HepG2 (cell line): ENCODE results near the gene ARHGEF16. TPM values are rescaled to one million over a fixed set of nuclear protein-coding genes. Genes with fewer than 3 reads are reported as not detected.

ENCODE experiments used
- HES4 ChIP-seq: sonication (generic); formaldehyde crosslinking; IDR thresholded peaks from 2 replicates; pipeline ENCODE4 v1.9.0; 2021; ENCODE audit warnings: mild to moderate bottlenecking, missing genetic modification reagents, borderline replicate concordance
- IRF2 ChIP-seq: IDR thresholded peaks from 2 replicates; pipeline ENCODE4 v1.6.1; 2018; ENCODE audit warnings: missing genetic modification reagents, missing compliant biosample characterization
- PTBP1 ChIP-seq: fragments of 200-400 bp; formaldehyde crosslinking; IDR thresholded peaks from 2 replicates; pipeline ENCODE4 v1.6.1; 2018; ENCODE audit warnings: low read length, low read depth; ENCODE audit not compliant: poor library complexity, severe bottlenecking
- RBFOX2 ChIP-seq: fragments of 200-400 bp; formaldehyde crosslinking; IDR thresholded peaks from 2 replicates; pipeline ENCODE4 v1.6.1; 2017; ENCODE audit warnings: low read depth, mild to moderate bottlenecking, low read length
- ZNF101 ChIP-seq: sonication (generic); formaldehyde crosslinking; IDR thresholded peaks from 2 replicates; pipeline ENCODE4 v1.4.0; 2020; ENCODE audit warnings: mild to moderate bottlenecking, low read depth, missing genetic modification reagents, borderline replicate concordance
- polyA plus RNA-seq, 8 experiments: library from polyadenylated mRNA; depleted of rRNA in 3 of 8; stranded (reverse) in 7 of 8; unstranded in 1 of 8; fragments of >200 nt; fragmentation: Illumina TruSeq in 4 of 8; extraction: Trizol in 4 of 8; gene quantifications; 2 replicates each; pipeline versions ENCODE4 v1.2.1 to v1.2.3, GENCODE V29; 2011 to 2016; ENCODE audit warnings: low read depth in 4 of 8, missing spikeins in 1 of 8, mixed read lengths in 1 of 8; ENCODE audit not compliant: insufficient read depth in 1 of 8
- total RNA-seq, 5 experiments: library from RNA; depleted of rRNA; stranded (reverse); fragments of >200 nt; fragmentation: Illumina TruSeq; extraction: Trizol; gene quantifications; 2 replicates each; pipeline ENCODE4 v1.2.3, GENCODE V29; 2016; ENCODE audit warnings: low read depth in 1 of 5
- TF ChIP-seq, protein P1 (sequence below): sonication (generic); formaldehyde crosslinking; IDR thresholded peaks from 2 replicates; pipeline ENCODE4 v1.4.0; 2020; ENCODE audit warnings: low read depth, mild to moderate bottlenecking, missing genetic modification reagents
- TF ChIP-seq, protein P2 (sequence below): sonication (generic); formaldehyde crosslinking; IDR thresholded peaks from 2 replicates; pipeline ENCODE4 v1.4.0; 2020; ENCODE audit warnings: missing genetic modification reagents, borderline replicate concordance
- TF ChIP-seq, protein P3 (sequence below): sonication (generic); formaldehyde crosslinking; IDR thresholded peaks from 2 replicates; pipeline ENCODE4 v1.5.0; 2020; ENCODE audit warnings: mild to moderate bottlenecking, missing genetic modification reagents, moderate library complexity

Gene ARHGEF16
- total and polyA plus RNA-seq, 2 of the 13 experiments (the other 11 are each of a cell fraction or from before 2014, with no cell fraction given): 20.3 to 39.9 TPM

GRCh38 chr1:3411806-3412205 is 42.7 kb upstream of the ARHGEF16 start (continued):
- TF ChIP-seq, protein P1, sequence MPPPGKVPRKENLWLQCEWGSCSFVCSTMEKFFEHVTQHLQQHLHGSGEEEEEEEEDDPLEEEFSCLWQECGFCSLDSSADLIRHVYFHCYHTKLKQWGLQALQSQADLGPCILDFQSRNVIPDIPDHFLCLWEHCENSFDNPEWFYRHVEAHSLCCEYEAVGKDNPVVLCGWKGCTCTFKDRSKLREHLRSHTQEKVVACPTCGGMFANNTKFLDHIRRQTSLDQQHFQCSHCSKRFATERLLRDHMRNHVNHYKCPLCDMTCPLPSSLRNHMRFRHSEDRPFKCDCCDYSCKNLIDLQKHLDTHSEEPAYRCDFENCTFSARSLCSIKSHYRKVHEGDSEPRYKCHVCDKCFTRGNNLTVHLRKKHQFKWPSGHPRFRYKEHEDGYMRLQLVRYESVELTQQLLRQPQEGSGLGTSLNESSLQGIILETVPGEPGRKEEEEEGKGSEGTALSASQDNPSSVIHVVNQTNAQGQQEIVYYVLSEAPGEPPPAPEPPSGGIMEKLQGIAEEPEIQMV: no peak
- TF ChIP-seq RBFOX2: no peak
- TF ChIP-seq, protein P2, sequence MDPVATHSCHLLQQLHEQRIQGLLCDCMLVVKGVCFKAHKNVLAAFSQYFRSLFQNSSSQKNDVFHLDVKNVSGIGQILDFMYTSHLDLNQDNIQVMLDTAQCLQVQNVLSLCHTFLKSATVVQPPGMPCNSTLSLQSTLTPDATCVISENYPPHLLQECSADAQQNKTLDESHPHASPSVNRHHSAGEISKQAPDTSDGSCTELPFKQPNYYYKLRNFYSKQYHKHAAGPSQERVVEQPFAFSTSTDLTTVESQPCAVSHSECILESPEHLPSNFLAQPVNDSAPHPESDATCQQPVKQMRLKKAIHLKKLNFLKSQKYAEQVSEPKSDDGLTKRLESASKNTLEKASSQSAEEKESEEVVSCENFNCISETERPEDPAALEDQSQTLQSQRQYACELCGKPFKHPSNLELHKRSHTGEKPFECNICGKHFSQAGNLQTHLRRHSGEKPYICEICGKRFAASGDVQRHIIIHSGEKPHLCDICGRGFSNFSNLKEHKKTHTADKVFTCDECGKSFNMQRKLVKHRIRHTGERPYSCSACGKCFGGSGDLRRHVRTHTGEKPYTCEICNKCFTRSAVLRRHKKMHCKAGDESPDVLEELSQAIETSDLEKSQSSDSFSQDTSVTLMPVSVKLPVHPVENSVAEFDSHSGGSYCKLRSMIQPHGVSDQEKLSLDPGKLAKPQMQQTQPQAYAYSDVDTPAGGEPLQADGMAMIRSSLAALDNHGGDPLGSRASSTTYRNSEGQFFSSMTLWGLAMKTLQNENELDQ (CRISPR knock-in tag): no peak
- TF ChIP-seq, protein P3, sequence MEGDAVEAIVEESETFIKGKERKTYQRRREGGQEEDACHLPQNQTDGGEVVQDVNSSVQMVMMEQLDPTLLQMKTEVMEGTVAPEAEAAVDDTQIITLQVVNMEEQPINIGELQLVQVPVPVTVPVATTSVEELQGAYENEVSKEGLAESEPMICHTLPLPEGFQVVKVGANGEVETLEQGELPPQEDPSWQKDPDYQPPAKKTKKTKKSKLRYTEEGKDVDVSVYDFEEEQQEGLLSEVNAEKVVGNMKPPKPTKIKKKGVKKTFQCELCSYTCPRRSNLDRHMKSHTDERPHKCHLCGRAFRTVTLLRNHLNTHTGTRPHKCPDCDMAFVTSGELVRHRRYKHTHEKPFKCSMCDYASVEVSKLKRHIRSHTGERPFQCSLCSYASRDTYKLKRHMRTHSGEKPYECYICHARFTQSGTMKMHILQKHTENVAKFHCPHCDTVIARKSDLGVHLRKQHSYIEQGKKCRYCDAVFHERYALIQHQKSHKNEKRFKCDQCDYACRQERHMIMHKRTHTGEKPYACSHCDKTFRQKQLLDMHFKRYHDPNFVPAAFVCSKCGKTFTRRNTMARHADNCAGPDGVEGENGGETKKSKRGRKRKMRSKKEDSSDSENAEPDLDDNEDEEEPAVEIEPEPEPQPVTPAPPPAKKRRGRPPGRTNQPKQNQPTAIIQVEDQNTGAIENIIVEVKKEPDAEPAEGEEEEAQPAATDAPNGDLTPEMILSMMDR: no peak
- TF ChIP-seq HES4 (CRISPR knock-in tag): no peak
- no peak for TF ChIP-seq PTBP1
- TF ChIP-seq ZNF101 (CRISPR knock-in tag): no peak
- TF ChIP-seq IRF2 (CRISPR knock-in tag): no peak
